SK-N-SH (cell line): ENCODE measurements around the gene RNF130. TPM values are rescaled to one million over a fixed set of nuclear protein-coding genes. Genes with fewer than 3 reads are reported as not detected.

Experiments
- CTCF ChIA-PET: fragments of 300-600, 350-600 bp; formaldehyde crosslinking; extraction: SDS; loops from one replicate; lab custom pipeline; 2021; lab: Yijun Ruan, JAX
- POLR2A ChIA-PET: fragments of 350-600 bp; sonication (Branson Sonifier 250); formaldehyde crosslinking; extraction: SDS; loops from one replicate; lab custom pipeline; 2020; ENCODE audit warnings: antibody characterized with exemption, inconsistent platforms; lab: Yijun Ruan, JAX
- DNase-seq: peaks from one replicate; pipeline ENCODE4 v3.0.0; 2012
- H2AFZ ChIP-seq: fragments of 200-600 bp; sonication (generic); 2 replicates; pipeline ENCODE4 v1.8.1; 2016; ENCODE audit warnings: antibody characterized with exemption, mild to moderate bottlenecking, low read depth
- H3F3A ChIP-seq: fragments of 200-600 bp; sonication (generic); replicated peaks from 2 replicates; pipeline ENCODE3; 2016; ENCODE audit warnings: antibody characterized with exemption, mild to moderate bottlenecking; ENCODE audit not compliant: insufficient read depth
- H3K27ac ChIP-seq, 2 experiments: fragments of 200-500 bp in 1 of 2; fragments of 200-600 bp in 1 of 2; sonication (Bioruptor generic) in 1 of 2; sonication (generic), shearing (Covaris generic) in 1 of 2; 2 replicates each; pipeline versions ENCODE4 v1.5.1 to v1.6.1; 2014 to 2016; ENCODE audit warnings: low read depth in 2 of 2, inconsistent platforms in 1 of 2, low read length in 1 of 2, mild to moderate bottlenecking in 1 of 2, mixed read lengths in 1 of 2
- H3K27me3 ChIP-seq: fragments of 200-600 bp; sonication (generic), shearing (Covaris generic); 2 replicates; pipeline ENCODE4 v1.6.1; 2016; ENCODE audit warnings: mixed run types; ENCODE audit not compliant: insufficient read depth
- H3K36me3 ChIP-seq, 2 experiments: fragments of 200-500 bp in 1 of 2; fragments of 200-600 bp in 1 of 2; sonication (Bioruptor generic) in 1 of 2; sonication (generic) in 1 of 2; replicated peaks in 1 of 2; 2 replicates each; pipeline versions ENCODE3 to v1.5.1; 2014 to 2016; ENCODE audit warnings: low read length in 1 of 2, mild to moderate bottlenecking in 1 of 2; ENCODE audit not compliant: insufficient read depth in 2 of 2, control insufficient read depth in 1 of 2
- H3K4me1 ChIP-seq, 2 experiments: fragments of 200-500 bp in 1 of 2; fragments of 200-600 bp in 1 of 2; sonication (Bioruptor generic) in 1 of 2; sonication (generic), shearing (Covaris generic) in 1 of 2; 2 replicates each; pipeline versions ENCODE4 v1.5.1 to v1.6.1; 2014 to 2016; ENCODE audit warnings: low read depth in 1 of 2, low read length in 1 of 2, mixed run types in 1 of 2; ENCODE audit not compliant: insufficient read depth in 2 of 2, control insufficient read depth in 1 of 2
- H3K4me2 ChIP-seq: fragments of 200-600 bp; sonication (generic), shearing (Covaris generic); 2 replicates; pipeline ENCODE4 v1.6.1; 2017; ENCODE audit warnings: mixed run types
- H3K4me3 ChIP-seq, 2 experiments: fragments of 200-500 bp in 1 of 2; fragments of 200-600 bp in 1 of 2; sonication (Bioruptor generic) in 1 of 2; sonication (generic), shearing (Covaris generic) in 1 of 2; 2 replicates each; pipeline versions ENCODE4 v1.5.1 to v1.8.1; 2014 to 2016; ENCODE audit warnings: low read depth in 2 of 2, inconsistent platforms in 1 of 2, low read length in 1 of 2, mild to moderate bottlenecking in 1 of 2, mixed read lengths in 1 of 2, moderate library complexity in 1 of 2
- H3K79me2 ChIP-seq: fragments of 200-600 bp; sonication (generic); 2 replicates; pipeline ENCODE4 v1.8.1; 2017; ENCODE audit warnings: mild to moderate bottlenecking; ENCODE audit not compliant: insufficient read depth
- H3K9ac ChIP-seq: fragments of 200-600 bp; sonication (generic); 2 replicates; pipeline ENCODE4 v1.6.1; 2017; ENCODE audit warnings: mixed run types
- H3K9me2 ChIP-seq: fragments of 200-600 bp; sonication (generic); 2 replicates; pipeline ENCODE4 v1.6.1; 2017; ENCODE audit warnings: mixed run types
- H3K9me3 ChIP-seq: fragments of 200-600 bp; sonication (generic); 2 replicates; pipeline ENCODE4 v1.6.1; 2017; ENCODE audit warnings: mixed run types, mild to moderate bottlenecking, moderate library complexity
- H4K20me1 ChIP-seq: fragments of 200-600 bp; sonication (generic); 2 replicates; pipeline ENCODE4 v1.6.1; 2017; ENCODE audit warnings: mild to moderate bottlenecking, mixed run types; ENCODE audit not compliant: insufficient read depth
- ELF1 ChIP-seq: IDR thresholded peaks from 2 replicates; pipeline ENCODE4 v1.4.0; 2012
- EZH2phosphoT487 ChIP-seq: fragments of 200-600 bp; sonication (generic); IDR thresholded peaks from 2 replicates; pipeline ENCODE4 v1.6.1; 2017; ENCODE audit warnings: low read depth, mixed run types, mild to moderate bottlenecking, antibody characterized with exemption, moderate library complexity, borderline replicate concordance
- FOXJ3 ChIP-seq: sonication (generic); formaldehyde crosslinking; IDR thresholded peaks from 2 replicates; pipeline ENCODE4 v1.5.1; 2020; ENCODE audit warnings: mild to moderate bottlenecking, missing genetic modification reagents
- JUND ChIP-seq: IDR thresholded peaks from 2 replicates; pipeline ENCODE4 v1.4.0; 2012
- NRF1 ChIP-seq: IDR thresholded peaks from 2 replicates; pipeline ENCODE4 v1.6.1; 2012; ENCODE audit warnings: low read depth, mild to moderate bottlenecking, low read length
- PBX3 ChIP-seq: IDR thresholded peaks from 2 replicates; pipeline ENCODE4; 2012
- POLR2AphosphoS5 ChIP-seq: IDR thresholded peaks from 2 replicates; pipeline ENCODE4 v1.6.1; 2012; ENCODE audit warnings: low read depth, low read length
- RCOR1 ChIP-seq: fragments of 150-350 bp; IDR thresholded peaks from 2 replicates; pipeline ENCODE4 v1.6.1; 2017; ENCODE audit warnings: antibody characterized with exemption, low read length
- REST ChIP-seq: IDR thresholded peaks from 2 replicates; pipeline ENCODE4 v1.6.1; 2012; ENCODE audit warnings: mild to moderate bottlenecking, low read depth, low read length, moderate library complexity
- RXRA ChIP-seq: IDR thresholded peaks from 2 replicates; pipeline ENCODE4 v1.4.0; 2012; ENCODE audit warnings: low read depth, mild to moderate bottlenecking, borderline replicate concordance
- SMC3 ChIP-seq: IDR thresholded peaks from 2 replicates; pipeline ENCODE4 v1.6.1; 2012; ENCODE audit warnings: low read depth, low read length, improper control_type of control experiment
- TAF1 ChIP-seq: IDR thresholded peaks from 2 replicates; pipeline ENCODE4 v1.6.1; 2012; ENCODE audit warnings: low read depth, mild to moderate bottlenecking, low read length, moderate library complexity, borderline replicate concordance
- TEAD4 ChIP-seq: IDR thresholded peaks from 2 replicates; pipeline ENCODE4 v1.4.0; 2012; ENCODE audit warnings: mild to moderate bottlenecking, borderline replicate concordance; ENCODE audit not compliant: insufficient read depth
- YY1 ChIP-seq: IDR thresholded peaks from 2 replicates; pipeline ENCODE4 v1.4.0; 2012; ENCODE audit warnings: low read depth, mild to moderate bottlenecking
- WGBS: methylation state at CpG from one replicate; pipeline ENCODE4 v1.1.6; 2017; ENCODE audit warnings: low lambda C conversion rate; 5-methylcytosine and 5-hydroxymethylcytosine counted together
- polyA plus RNA-seq, 3 experiments: library from polyadenylated mRNA; depleted of rRNA; stranded (reverse); fragments of >200 nt; gene quantifications; 2 replicates each; pipeline ENCODE4 v1.2.3, GENCODE V29; 2012
- TF ChIP-seq, protein P1 (sequence below): IDR thresholded peaks from 2 replicates; pipeline ENCODE4 v1.4.0; 2012; ENCODE audit warnings: low read depth, borderline replicate concordance

RNF130 gene
- polyA plus RNA-seq, 1 of the 3 experiments (the other 2 are of a cell fraction): 41.4 TPM

DNA sequence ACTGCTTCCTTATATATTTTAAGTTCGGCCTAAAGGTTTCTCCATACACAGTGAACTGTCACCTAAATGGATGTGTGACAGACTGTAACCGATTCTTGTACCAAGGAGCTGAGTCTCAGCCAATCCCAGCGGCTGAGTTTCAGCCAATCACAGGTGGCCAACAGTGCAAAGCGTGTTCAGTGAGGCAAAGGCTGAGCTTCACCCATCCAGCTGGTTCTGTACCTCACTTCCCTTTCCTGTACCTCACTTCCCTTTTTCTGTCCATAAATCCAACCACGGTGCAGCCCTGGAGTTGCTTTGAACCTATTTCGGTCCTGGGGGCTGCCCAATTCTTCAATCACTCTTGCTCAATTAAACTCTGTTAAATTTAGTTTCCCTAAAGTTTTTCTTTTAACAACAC, 148.1 kb downstream of the RNF130 start:
- no peak overlapping the region for H3K4me3 ChIP-seq
- H3K36me3 ChIP-seq: no peaks in the 10 kb centered on the region
- ChIA-PET CTCF (interaction anchor here (1.0 to 2.8 kb wide), 2 partner anchors 10 to 15 kb away, joined by 3 to 9 read pairs; no protein-coding TSS in a partner anchor), POLR2A (no interaction called here)
- no peak overlapping the region for H3K4me2 ChIP-seq
- H2AFZ ChIP-seq: no peak overlapping the region
- no peaks in the 10 kb centered on the region for H3F3A ChIP-seq
- H3K9me2 ChIP-seq: no peaks in the 10 kb centered on the region
- TF ChIP-seq PBX3 (no peak), SMC3 (no peak), EZH2phosphoT487 (no peak)
- DNase-seq: no peak
- no peaks in the 10 kb centered on the region for H3K27me3 ChIP-seq
- no peaks in the 10 kb centered on the region for H3K79me2 ChIP-seq
- no peaks in the 10 kb centered on the region for H3K9me3 ChIP-seq
- no peak overlapping the region for H3K27ac ChIP-seq
- H3K4me1 ChIP-seq: no peaks in the 10 kb centered on the region
- H3K9ac ChIP-seq: no peak overlapping the region
- no peaks in the 10 kb centered on the region for H4K20me1 ChIP-seq
- 63% methylated on average over 6 of the region's 6 CpGs for WGBS

- 69% methylated on average over 4 of the region's 4 CpGs for WGBS
- CTCF ChIA-PET: interaction anchor here (1.6 kb wide), 1 partner anchor 12 kb away, joined by 4 read pairs; the partner anchor contains the start of gene TBC1D9B
- H3F3A ChIP-seq: no peaks in the 10 kb centered on the region
Observed at GRCh38 chr5:179920175-179920574, 151.4 kb downstream of the RNF130 start.

DNA sequence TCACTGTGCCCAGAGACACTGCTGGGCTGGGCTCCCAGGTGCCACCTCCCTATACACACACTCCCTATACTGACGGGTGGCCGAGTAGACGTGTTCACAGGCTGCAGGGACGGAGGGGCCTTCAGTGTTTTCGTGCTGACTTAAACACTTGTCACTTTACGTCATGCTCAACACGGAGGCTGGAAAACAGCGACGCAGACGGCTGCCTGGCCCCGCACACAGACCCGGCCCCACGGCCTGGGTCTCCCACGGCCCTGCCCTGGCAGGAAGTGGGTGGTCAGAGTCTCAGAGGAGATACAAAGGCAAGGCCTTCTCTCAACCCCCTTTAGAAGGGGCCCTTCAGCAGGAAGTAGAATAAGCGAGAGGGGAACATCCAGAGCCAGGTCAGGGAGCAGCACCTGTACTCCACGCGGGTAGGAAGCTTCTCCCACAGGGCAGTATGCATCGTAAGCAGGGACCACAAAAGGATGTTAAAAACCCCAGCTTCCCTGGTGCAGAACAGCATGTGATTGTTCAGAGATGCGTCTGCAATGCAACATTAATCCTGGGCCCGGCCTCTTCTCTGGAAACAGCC, 152.0 kb downstream of the RNF130 start:
- Histone ChIP-seq H4K20me1 (no peaks in the 10 kb centered on the region), H3K27ac (no peak overlapping the region), H3K79me2 (no peaks in the 10 kb centered on the region), H3K27me3 (no peaks in the 10 kb centered on the region), H3K36me3 (no peaks in the 10 kb centered on the region), H2AFZ (no peak overlapping the region), H3K9me2 (no peaks in the 10 kb centered on the region), H3K4me3 (no peak overlapping the region), H3K9ac (no peak overlapping the region), H3K4me1 (no peaks in the 10 kb centered on the region), H3K4me2 (no peak overlapping the region), H3F3A (no peaks in the 10 kb centered on the region), H3K9me3 (no peaks in the 10 kb centered on the region)
- POLR2A ChIA-PET: no interaction called here
- 82% methylated on average over 20 of the region's 20 CpGs for WGBS
- no peak for DNase-seq
- CTCF ChIA-PET: interaction anchor here (1.6 kb wide), 1 partner anchor 12 kb away, joined by 4 read pairs; the partner anchor contains the start of gene TBC1D9B
- TF ChIP-seq FOXJ3 (CRISPR knock-in tag) (no peak), REST (no peak), POLR2AphosphoS5 (no peak), NRF1 (no peak), TEAD4 (no peak), YY1 (no peak), RXRA (no peak), JUND (no peak), TAF1 (no peak)
- TF ChIP-seq, protein P1, sequence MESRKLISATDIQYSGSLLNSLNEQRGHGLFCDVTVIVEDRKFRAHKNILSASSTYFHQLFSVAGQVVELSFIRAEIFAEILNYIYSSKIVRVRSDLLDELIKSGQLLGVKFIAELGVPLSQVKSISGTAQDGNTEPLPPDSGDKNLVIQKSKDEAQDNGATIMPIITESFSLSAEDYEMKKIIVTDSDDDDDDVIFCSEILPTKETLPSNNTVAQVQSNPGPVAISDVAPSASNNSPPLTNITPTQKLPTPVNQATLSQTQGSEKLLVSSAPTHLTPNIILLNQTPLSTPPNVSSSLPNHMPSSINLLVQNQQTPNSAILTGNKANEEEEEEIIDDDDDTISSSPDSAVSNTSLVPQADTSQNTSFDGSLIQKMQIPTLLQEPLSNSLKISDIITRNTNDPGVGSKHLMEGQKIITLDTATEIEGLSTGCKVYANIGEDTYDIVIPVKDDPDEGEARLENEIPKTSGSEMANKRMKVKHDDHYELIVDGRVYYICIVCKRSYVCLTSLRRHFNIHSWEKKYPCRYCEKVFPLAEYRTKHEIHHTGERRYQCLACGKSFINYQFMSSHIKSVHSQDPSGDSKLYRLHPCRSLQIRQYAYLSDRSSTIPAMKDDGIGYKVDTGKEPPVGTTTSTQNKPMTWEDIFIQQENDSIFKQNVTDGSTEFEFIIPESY: no peak

More at GRCh38 chr5:179920175-179920574, 151.4 kb downstream of the RNF130 start:
- Histone ChIP-seq H3K9ac (no peak overlapping the region), H3K27ac (no peak overlapping the region), H3K36me3 (no peaks in the 10 kb centered on the region), H2AFZ (no peak overlapping the region), H3K4me2 (no peak overlapping the region), H3K27me3 (no peaks in the 10 kb centered on the region), H3K4me1 (no peaks in the 10 kb centered on the region), H3K9me3 (no peaks in the 10 kb centered on the region), H3K4me3 (no peak overlapping the region), H3K9me2 (no peaks in the 10 kb centered on the region), H3K79me2 (no peaks in the 10 kb centered on the region), H4K20me1 (no peaks in the 10 kb centered on the region)
- TF ChIP-seq ELF1 (no peak), RCOR1 (no peak)
- POLR2A ChIA-PET: no interaction called here
- DNase-seq: no peak
